ENCODE data around the gene FOCAD. TPM values are rescaled to one million over a fixed set of nuclear protein-coding genes. Genes with fewer than 3 reads are reported as not detected.

FOCAD gene
- total and polyA plus RNA-seq, 2 of the 8 experiments (the other 6 are each of a cell fraction or from before 2014, with no cell fraction given): 22.0 to 38.4 TPM

- no peak overlapping the region for H3K14ac ChIP-seq (ENCODE audit: insufficient read length)
- no peak overlapping the region for H3K27ac ChIP-seq (ENCODE audit: low read depth, low read length)
- POLR2A ChIA-PET (ENCODE audit: partially characterized antibody): no interaction called here
- H2BK5ac ChIP-seq (ENCODE audit: low read depth, low read length): no peak overlapping the region
- no peak for TF ChIP-seq SRF (IDR thresholded peaks at IDR 0.05; ENCODE audit: low read depth, low read length)
- no peak overlapping the region for H2AFZ ChIP-seq (ENCODE audit: low read length)
- no peaks in the 10 kb centered on the region for H3K23me2 ChIP-seq (ENCODE audit: low read depth, low read length)
- no peaks in the 10 kb centered on the region for H4K20me1 ChIP-seq (replicated peaks in 1 of 2; ENCODE audit: control insufficient read depth in 1 of 2, insufficient read depth in 2 of 2, low read length in 2 of 2)
- no peaks in the 10 kb centered on the region for H3K79me1 ChIP-seq (ENCODE audit: low read depth, low read length)
- CTCF ChIA-PET (ENCODE audit: partially characterized antibody): interaction anchor here (1.1 kb wide), 1 partner anchor 53 kb away, joined by 3 read pairs; no protein-coding TSS in a partner anchor
- H3K4me2 ChIP-seq (ENCODE audit: insufficient read depth in 1 of 2, low read depth in 2 of 2, low read length in 2 of 2): no peak overlapping the region
- H3K79me2 ChIP-seq (ENCODE audit: control insufficient read depth in 1 of 2, insufficient read depth in 2 of 2, low read length in 2 of 2): no peaks in the 10 kb centered on the region
- H3K27me3 ChIP-seq (replicated peaks in 1 of 4; ENCODE audit: control insufficient read depth in 3 of 4, extremely low read depth in 1 of 4, insufficient read depth in 3 of 4, low read length in 3 of 4): no peaks in the 10 kb centered on the region
- no peak overlapping the region for H3K23ac ChIP-seq (ENCODE audit: insufficient read length)
- H3K4me1 ChIP-seq (replicated peaks in 1 of 4; ENCODE audit: control insufficient read depth in 3 of 4, insufficient read depth in 4 of 4, low read length in 3 of 4): peaks cover 0 to 2% (median 0%) of the 10 kb centered on the region in 4 experiments; a peak in 1 of 7 replicates
- H2BK12ac ChIP-seq (ENCODE audit: low read depth, low read length): no peak overlapping the region
- H3K4ac ChIP-seq (replicated peaks; ENCODE audit: insufficient read length, low read depth, low read length): no peak overlapping the region
- FAIRE-seq (no peak), DNase-seq (ENCODE audit: low read depth in 1 of 2, low spot score in 2 of 2) (no peak)
- H3K9me3 ChIP-seq (ENCODE audit: insufficient read depth in 2 of 2, low read depth in 1 of 2, low read length in 1 of 2): no peaks in the 10 kb centered on the region
- no peak overlapping the region for H2BK15ac ChIP-seq (ENCODE audit: low read length)
- no peak overlapping the region for H4K5ac ChIP-seq (ENCODE audit: insufficient read length, low read depth, low read length)
- H2BK120ac ChIP-seq (replicated peaks; ENCODE audit: low read depth, low read length): no peak overlapping the region
- H4K91ac ChIP-seq (replicated peaks; ENCODE audit: insufficient read length, low read length): no peak overlapping the region
- 97% methylated on average over 3 of the region's 3 CpGs; no CpG with 5 or more reads in 1 of the 2 experiments for WGBS, 2 experiments (ENCODE audit: extremely low coverage in 1 of 2, insufficient coverage in 1 of 2, insufficient read length in 1 of 2, insufficient replicate concordance in 2 of 2, low coverage in 1 of 2, low lambda C conversion rate in 2 of 2, missing lambda C conversion rate in 1 of 2)
- H3K36me3 ChIP-seq (ENCODE audit: control insufficient read depth in 2 of 4, insufficient read depth in 4 of 4, low read length in 3 of 4): peaks cover 4 to 31% (median 16%) of the 10 kb centered on the region in 4 experiments; a peak in 6 of 8 replicates
- no peak overlapping the region for H4K8ac ChIP-seq (ENCODE audit: extremely low read depth, insufficient read depth, low read length)
- no peak overlapping the region for H2BK20ac ChIP-seq (ENCODE audit: low read length)
- no peak overlapping the region for H2AK5ac ChIP-seq (ENCODE audit: low read depth, low read length)
- H3K9ac ChIP-seq (replicated peaks in 1 of 4; ENCODE audit: extremely low read depth in 1 of 4, low read depth in 3 of 4, low read length in 3 of 4): no peak overlapping the region
- no peak overlapping the region for H3K18ac ChIP-seq (ENCODE audit: extremely low read depth, low read length)
- no peak overlapping the region for H3K4me3 ChIP-seq (ENCODE audit: extremely low read depth in 1 of 4, insufficient read depth in 2 of 4, low read depth in 3 of 4, low read length in 4 of 4)
- no peak overlapping the region for H3K56ac ChIP-seq (replicated peaks; ENCODE audit: insufficient read length, low read depth, low read length)
Observed at GRCh38 chr9:20994486-20994885, 310.4 kb downstream of the FOCAD start.

Measured in H1 (cell line).